K562 (cell line): Measurements from ENCODE around the gene ARHGAP29. TPM values are rescaled to one million over a fixed set of nuclear protein-coding genes. Genes with fewer than 3 reads are reported as not detected.

Experiments used
- ATAC-seq: fragments of 200-7000 bp; cut with Tn5 transposase; 3 replicates; pipeline ENCODE4 v1.9.1; 2020; ENCODE audit warnings: moderate library complexity
- BruUV-seq: library from RNA; stranded (reverse); fragments of 400-500 nt; replicated peaks from 2 replicates; lab custom pipeline; 2021; lab: Mats Ljungman, UMichigan
- CTCF ChIA-PET: fragments of 300-600 bp; formaldehyde crosslinking; extraction: SDS; loops from one replicate; lab custom pipeline; 2021; ENCODE audit warnings: low intra/inter-chr PET ratio; lab: Yijun Ruan, JAX
- POLR2A ChIA-PET: fragments of 300-600, 350-650 bp; sonication (Branson Sonifier 250); formaldehyde crosslinking; extraction: SDS; loops from one replicate; lab custom pipeline; 2021; ENCODE audit warnings: antibody characterized with exemption, inconsistent platforms; lab: Yijun Ruan, JAX
- DNase-seq, 4 experiments: peaks; one replicate each; pipeline versions ENCODE4 v3.0.0 to v3.0.0-alpha.2; 2011 to 2018; ENCODE audit warnings: low spot score in 3 of 4, mixed read lengths in 3 of 4; ENCODE audit errors: extremely low read depth in 1 of 4
- FAIRE-seq: peaks from 2 replicates; lab custom pipeline; 2011; peaks lifted over from hg19 to GRCh38; lab: Jason Lieb, UNC
- H2AFZ ChIP-seq: 2 replicates; pipeline ENCODE4 v1.6.0; 2011; ENCODE audit warnings: low read depth, low read length, control low read depth, inconsistent platforms
- H3K27ac ChIP-seq: fragments of 200-600 bp; 3 replicates; pipeline ENCODE4 v1.8.0; 2011; ENCODE audit warnings: low read depth, mild to moderate bottlenecking, control low read depth, inconsistent platforms, low read length, moderate library complexity, mixed read lengths; ENCODE audit errors: extremely low read depth
- H3K27me3 ChIP-seq, 2 experiments: fragments of 300-600 bp in 1 of 2; 2 replicates in 1 of 2; 3 replicates in 1 of 2; pipeline versions ENCODE4 v1.6.0 to v1.8.0; 2011; ENCODE audit warnings: inconsistent platforms in 2 of 2, low read length in 2 of 2, mild to moderate bottlenecking in 1 of 2, mixed read lengths in 1 of 2, moderate library complexity in 1 of 2; ENCODE audit not compliant: control insufficient read depth in 2 of 2, insufficient read depth in 2 of 2
- H3K36me3 ChIP-seq: fragments of 300-600 bp; 3 replicates; pipeline ENCODE4 v1.8.0; 2011; ENCODE audit warnings: mild to moderate bottlenecking, low read length, inconsistent platforms; ENCODE audit not compliant: control insufficient read depth, insufficient read depth
- H3K4me1 ChIP-seq, 2 experiments: fragments of 200-600 bp in 1 of 2; replicated peaks in 1 of 2; 2 replicates in 1 of 2; 3 replicates in 1 of 2; pipeline versions ENCODE4 v1.5.1 to v1.8.0; 2011; ENCODE audit warnings: inconsistent platforms in 2 of 2, low read length in 2 of 2, mild to moderate bottlenecking in 1 of 2, mixed read lengths in 1 of 2, moderate library complexity in 1 of 2; ENCODE audit not compliant: control insufficient read depth in 2 of 2, insufficient read depth in 2 of 2
- H3K4me2 ChIP-seq: 2 replicates; pipeline ENCODE4 v1.6.1; 2011; ENCODE audit warnings: low read length, control low read depth, inconsistent platforms, mixed read lengths; ENCODE audit not compliant: insufficient read depth
- H3K4me3 ChIP-seq: fragments of 200-600 bp; sonication (generic), shearing (Covaris generic); 2 replicates; pipeline ENCODE4 v1.5.1; 2016; ENCODE audit warnings: control low read depth, inconsistent platforms
- H3K79me2 ChIP-seq: fragments of 200-600 bp; 3 replicates; pipeline ENCODE4 v1.8.0; 2011; ENCODE audit warnings: low read length, inconsistent platforms; ENCODE audit not compliant: control insufficient read depth, insufficient read depth
- H3K9ac ChIP-seq, 2 experiments: 2 replicates each; pipeline versions ENCODE4 v1.6.0 to v1.6.1; 2011; ENCODE audit warnings: low read depth in 2 of 2, low read length in 2 of 2, control low read depth in 1 of 2, inconsistent platforms in 1 of 2, mild to moderate bottlenecking in 1 of 2, mixed read lengths in 1 of 2; ENCODE audit not compliant: insufficient read depth in 1 of 2
- H3K9me1 ChIP-seq: one replicate; pipeline ENCODE4 v1.6.0; 2011; ENCODE audit warnings: inconsistent platforms, mild to moderate bottlenecking, low read length, moderate library complexity; ENCODE audit not compliant: control insufficient read depth, insufficient read depth
- H3K9me3 ChIP-seq: replicated peaks from 2 replicates; pipeline ENCODE4 v1.5.1; 2011; ENCODE audit warnings: low read depth, low read length, inconsistent platforms; ENCODE audit not compliant: control insufficient read depth, insufficient read depth
- H4K20me1 ChIP-seq: replicated peaks from 2 replicates; pipeline ENCODE4 v1.6.1; 2011; ENCODE audit warnings: low read length, inconsistent platforms, mixed read lengths; ENCODE audit not compliant: control insufficient read depth, insufficient read depth
- HMGN3 ChIP-seq: IDR thresholded peaks from 2 replicates; pipeline ENCODE4 v1.6.1; 2011; ENCODE audit warnings: borderline replicate concordance, low read depth, mild to moderate bottlenecking, mixed read lengths, low read length; ENCODE audit not compliant: insufficient read length; ENCODE audit errors: extremely low read depth
- KLF10 ChIP-seq: fragments of 250-450 bp; sonication (Bioruptor Pico); IDR thresholded peaks from 2 replicates; pipeline ENCODE4 v1.6.1; 2021; ENCODE audit warnings: matching md5 sums
- MAFG ChIP-seq: fragments of 450-650 bp; conservative IDR thresholded peaks from 2 replicates; pipeline ENCODE4 v1.6.1; 2016; ENCODE audit warnings: missing genetic modification characterization, missing compliant biosample characterization
- MTA1 ChIP-seq: fragments of 450-650 bp; IDR thresholded peaks from 2 replicates; pipeline ENCODE4 v1.6.1; 2017; ENCODE audit warnings: borderline replicate concordance
- PCBP1 ChIP-seq: fragments of 200-400 bp; formaldehyde crosslinking; IDR thresholded peaks from 2 replicates; pipeline ENCODE4 v1.6.1; 2018; ENCODE audit warnings: mild to moderate bottlenecking, low read depth, low read length; ENCODE audit not compliant: poor library complexity, severe bottlenecking
- POLR2A ChIP-seq: fragments of 450-650 bp; conservative IDR thresholded peaks from 2 replicates; pipeline ENCODE4 v1.6.1; 2016
- SNIP1 ChIP-seq: fragments of 450-650 bp; IDR thresholded peaks from 2 replicates; pipeline ENCODE4 v1.7.1; 2017; ENCODE audit warnings: low read depth, mild to moderate bottlenecking
- ZNF551 ChIP-seq: fragments of 250-450 bp; sonication (Bioruptor Pico); IDR thresholded peaks from 2 replicates; pipeline ENCODE4 v1.5.0; 2021; ENCODE audit warnings: mild to moderate bottlenecking, moderate library complexity
- whole genome bisulfite sequencing: fragments of 100-300 bp; shearing (Covaris generic); methylation state at CpG from one replicate; pipeline ENCODE4 v1.1.6; 2016; ENCODE audit warnings: low coverage, mixed read lengths; ENCODE audit not compliant: insufficient coverage; ENCODE audit errors: missing lambda C conversion rate; 5-methylcytosine and 5-hydroxymethylcytosine counted together
- in situ Hi-C: fragments of 300-500 bp; cut with MboI; formaldehyde crosslinking; loops from 4 replicates; pipeline ENCODE4 v1.15.0; 2018; ENCODE audit warnings: inconsistent platforms, mixed read lengths
- intact Hi-C: fragments of 100-400 bp; cut with micrococcal nuclease; formaldehyde crosslinking; loops from 2 replicates; pipeline ENCODE4 v1.14.2; 2022
- polyA plus RNA-seq, 8 experiments: library from polyadenylated mRNA; depleted of rRNA in 4 of 8; stranded (reverse) in 5 of 8; unstranded in 3 of 8; fragments of >200 nt; fragmentation: Nextera tagmentation in 2 of 8; fragmentation: Illumina TruSeq in 1 of 8; extraction: Ambion mirVana in 2 of 8; extraction: Trizol in 1 of 8; gene quantifications; 2 replicates each; pipeline versions ENCODE4 v1.2.1 to v1.2.3, GENCODE V29; 2011 to 2014; ENCODE audit warnings: inconsistent platforms in 1 of 8, missing spikeins in 1 of 8
- total RNA-seq, 7 experiments: library from RNA; depleted of rRNA in 6 of 7; stranded (reverse); fragments of >200 nt in 6 of 7; fragmentation: Illumina TruSeq in 2 of 7; extraction: Trizol in 2 of 7; gene quantifications; 2 replicates each; pipeline versions ENCODE4 v1.2.1 to v1.2.3, GENCODE V29; 2011 to 2021; ENCODE audit warnings: low replicate concordance in 1 of 7
- TF ChIP-seq, protein P1 (sequence below), 3 experiments: IDR thresholded peaks in 2 of 3; conservative IDR thresholded peaks in 1 of 3; 2 replicates each; pipeline ENCODE4 v1.5.1; 2011 to 2012; ENCODE audit warnings: low read length in 3 of 3, mild to moderate bottlenecking in 3 of 3, control low read depth in 2 of 3, improper control_type of control experiment in 1 of 3, inconsistent platforms in 1 of 3, low read depth in 1 of 3, mixed read lengths in 1 of 3, moderate library complexity in 1 of 3; ENCODE audit not compliant: insufficient read depth in 2 of 3

Gene ARHGAP29
- total and polyA plus RNA-seq, 9 of the 15 experiments (the other 6 are each of a cell fraction or from before 2014, with no cell fraction given) = under 0.01 to 0.13 (median 0.02) TPM; not detected in 5

DNA sequence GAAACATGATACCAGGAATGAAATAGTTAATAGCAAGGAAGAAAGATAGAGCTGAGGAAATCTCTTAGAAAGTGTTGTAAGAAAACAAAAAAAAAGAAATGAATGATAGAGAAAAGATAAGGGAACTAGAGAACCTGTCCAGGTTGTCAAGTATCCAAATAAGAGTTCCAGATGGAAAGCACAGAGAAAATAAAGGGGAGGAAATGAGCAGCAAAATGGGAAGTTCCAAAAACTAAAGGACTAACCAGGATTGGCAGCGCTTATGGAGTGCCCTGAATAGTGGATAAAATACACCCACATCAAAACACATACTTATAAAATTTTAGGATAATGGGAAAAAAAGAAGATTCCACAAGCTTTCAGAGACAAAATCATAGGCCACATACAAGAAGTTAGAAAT is 55.2 kb downstream of the ARHGAP29 start:
- no peak for DNase-seq
- no peak for TF ChIP-seq SNIP1
- TF ChIP-seq MAFG = no peak
- TF ChIP-seq PCBP1 = no peak
- no peak for TF ChIP-seq POLR2A
- no peak for TF ChIP-seq KLF10 (CRISPR knock-in tag)
- TF ChIP-seq HMGN3 = no peak
- TF ChIP-seq, protein P1, sequence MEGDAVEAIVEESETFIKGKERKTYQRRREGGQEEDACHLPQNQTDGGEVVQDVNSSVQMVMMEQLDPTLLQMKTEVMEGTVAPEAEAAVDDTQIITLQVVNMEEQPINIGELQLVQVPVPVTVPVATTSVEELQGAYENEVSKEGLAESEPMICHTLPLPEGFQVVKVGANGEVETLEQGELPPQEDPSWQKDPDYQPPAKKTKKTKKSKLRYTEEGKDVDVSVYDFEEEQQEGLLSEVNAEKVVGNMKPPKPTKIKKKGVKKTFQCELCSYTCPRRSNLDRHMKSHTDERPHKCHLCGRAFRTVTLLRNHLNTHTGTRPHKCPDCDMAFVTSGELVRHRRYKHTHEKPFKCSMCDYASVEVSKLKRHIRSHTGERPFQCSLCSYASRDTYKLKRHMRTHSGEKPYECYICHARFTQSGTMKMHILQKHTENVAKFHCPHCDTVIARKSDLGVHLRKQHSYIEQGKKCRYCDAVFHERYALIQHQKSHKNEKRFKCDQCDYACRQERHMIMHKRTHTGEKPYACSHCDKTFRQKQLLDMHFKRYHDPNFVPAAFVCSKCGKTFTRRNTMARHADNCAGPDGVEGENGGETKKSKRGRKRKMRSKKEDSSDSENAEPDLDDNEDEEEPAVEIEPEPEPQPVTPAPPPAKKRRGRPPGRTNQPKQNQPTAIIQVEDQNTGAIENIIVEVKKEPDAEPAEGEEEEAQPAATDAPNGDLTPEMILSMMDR (IDR thresholded peaks at IDR 0.05 in 2 of 3, conservative IDR thresholded peaks at IDR 0.05 in 1 of 3; ENCODE audit: insufficient read depth in 2 of 3, low read depth in 1 of 3, low read length in 3 of 3) = no peak
- no peak for TF ChIP-seq ZNF551
- TF ChIP-seq MTA1 = no peak
- TF ChIP-seq, all 486 proteins: peak for 0
- H3K9me3 ChIP-seq = no peaks in the 10 kb centered on the region
- no peaks in the 10 kb centered on the region for H3K9me1 ChIP-seq
- 0% methylated on average over 1 of the region's 1 CpG for WGBS
- H3K4me1 ChIP-seq = no peaks in the 10 kb centered on the region
- CTCF ChIA-PET = no interaction called here
- no peaks in the 10 kb centered on the region for H4K20me1 ChIP-seq
- H3K9ac ChIP-seq = no peak overlapping the region
- ATAC-seq (no peak), FAIRE-seq (no peak)
- H3K4me2 ChIP-seq = no peak overlapping the region
- no peaks in the 10 kb centered on the region for H3K36me3 ChIP-seq
- POLR2A ChIA-PET = interaction anchor here (0.7 kb wide), 1 partner anchor 8 kb away, joined by 3 read pairs; no protein-coding TSS in a partner anchor
- in situ Hi-C loops (no loop called here), intact Hi-C loops (no loop called here)
- H3K4me3 ChIP-seq = no peak overlapping the region
- no peak overlapping the region for H3K27ac ChIP-seq
- H2AFZ ChIP-seq = no peak overlapping the region
- no peaks in the 10 kb centered on the region for H3K27me3 ChIP-seq
- H3K79me2 ChIP-seq = no peaks in the 10 kb centered on the region
- BruUV-seq = no TSS peak
